Measurements from ENCODE around the gene TFIP11.

The TFIP11 gene

DNA sequence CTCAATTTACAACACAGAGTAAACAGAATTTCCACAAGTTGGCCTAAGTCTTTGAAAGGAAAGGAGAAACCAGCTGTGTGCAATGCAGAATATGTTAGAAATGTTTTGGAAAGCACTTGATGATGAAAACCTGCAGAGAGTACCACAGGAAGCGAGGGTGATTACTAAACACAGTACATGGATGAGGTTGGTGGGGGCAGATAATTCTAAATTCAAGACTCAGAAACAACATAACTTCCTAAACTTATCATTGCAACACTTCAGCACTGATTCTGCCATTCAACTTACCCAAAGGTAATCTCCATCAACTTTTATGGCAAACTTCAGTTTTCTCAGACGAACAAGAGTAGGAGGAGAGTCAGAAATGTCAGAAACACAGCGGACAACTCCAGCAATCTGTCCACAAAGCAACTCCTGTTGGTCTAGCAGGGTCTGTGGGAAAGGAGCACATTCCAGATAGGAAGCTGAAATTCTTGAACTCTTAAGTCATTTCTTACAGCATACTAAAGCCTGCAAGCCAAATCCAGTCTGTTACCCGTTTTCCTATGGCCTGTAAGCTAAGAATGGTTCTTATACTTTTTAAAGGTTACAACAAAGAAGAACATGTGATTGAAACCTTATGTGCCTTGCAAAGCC, 35.5 kb downstream of the TFIP11 start:
- DNase-seq = no peak

DNA sequence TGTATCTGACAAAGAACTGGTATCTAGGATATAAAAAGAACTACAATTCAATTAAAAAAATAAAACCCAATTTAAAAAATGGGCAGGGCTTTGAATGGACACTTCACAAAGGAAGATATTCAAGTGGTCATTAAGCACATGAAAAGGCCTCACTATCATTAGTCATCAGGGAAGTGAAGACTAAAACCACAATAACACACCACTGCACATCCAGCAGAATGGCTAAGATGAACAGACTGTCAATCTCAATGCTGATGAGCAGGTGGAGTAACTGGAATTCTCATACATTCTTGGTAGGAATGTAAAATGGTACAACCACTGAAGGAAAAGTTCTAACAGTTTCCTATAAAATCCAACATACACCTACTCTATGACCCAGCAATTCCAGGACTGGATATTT, 37.6 kb downstream of the TFIP11 start:
- peak; percentile 35 for DNase-seq

DNA sequence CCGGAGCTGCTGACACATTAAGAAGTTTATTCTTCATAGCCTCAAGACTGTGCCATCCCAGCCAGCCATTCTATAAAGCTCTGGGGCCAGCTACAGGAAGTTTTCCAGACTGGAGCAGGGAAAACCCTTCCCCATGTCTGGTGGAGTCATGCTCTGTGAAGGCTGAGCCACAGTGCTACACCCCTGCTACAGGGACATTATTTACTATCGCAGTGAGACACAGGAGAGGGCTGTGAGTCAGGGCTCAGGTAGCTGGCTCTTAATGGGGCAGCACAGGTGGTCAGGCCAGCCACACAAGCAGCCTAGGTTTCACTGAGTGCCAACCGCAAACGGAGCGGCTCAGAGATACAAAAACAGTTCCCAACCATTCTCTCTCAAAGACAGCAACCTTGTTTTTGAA, 40.8 kb downstream of the TFIP11 start:
- peak; percentile 22 for DNase-seq

DNA sequence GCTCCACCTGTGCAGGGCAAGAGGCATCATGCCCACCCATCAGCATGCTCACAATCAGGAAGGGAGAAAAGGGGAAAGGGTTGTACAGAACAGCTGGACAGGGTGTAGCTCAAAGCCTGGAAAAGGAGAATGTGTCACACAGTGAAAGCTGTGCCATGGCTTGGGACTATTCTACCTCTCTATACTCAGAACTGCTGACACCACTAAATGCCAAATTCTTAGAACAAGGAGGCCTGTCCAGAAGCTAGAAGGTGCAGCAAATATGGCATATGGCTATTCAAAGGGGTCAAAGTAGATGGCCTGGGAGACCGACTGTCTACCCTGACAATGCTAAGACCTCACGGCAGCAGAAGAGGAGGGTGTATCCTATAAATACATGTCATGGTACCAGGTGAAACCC, 41.5 kb downstream of the TFIP11 start:
- DNase-seq = no peak

DNA sequence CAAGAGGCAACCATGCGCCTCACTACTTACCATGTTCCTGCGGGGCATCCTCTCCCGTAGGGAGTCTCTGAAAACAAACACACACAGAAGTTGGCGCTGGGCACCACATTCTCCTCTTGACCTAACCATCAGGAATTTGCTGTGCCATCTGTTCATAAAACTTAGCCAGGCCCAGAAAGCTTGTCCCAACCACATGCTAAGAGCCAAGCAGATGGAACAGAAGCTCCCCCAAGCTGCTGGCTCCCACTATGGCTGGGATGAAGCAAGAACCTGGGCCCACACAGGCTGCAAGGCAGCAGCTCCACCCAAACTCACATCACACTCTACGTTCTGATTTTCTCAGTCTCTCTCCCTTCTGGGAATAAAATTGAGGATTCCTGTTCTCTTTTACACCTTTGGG, 46.1 kb downstream of the TFIP11 start:
- DNase-seq = peak; percentile 81

DNA sequence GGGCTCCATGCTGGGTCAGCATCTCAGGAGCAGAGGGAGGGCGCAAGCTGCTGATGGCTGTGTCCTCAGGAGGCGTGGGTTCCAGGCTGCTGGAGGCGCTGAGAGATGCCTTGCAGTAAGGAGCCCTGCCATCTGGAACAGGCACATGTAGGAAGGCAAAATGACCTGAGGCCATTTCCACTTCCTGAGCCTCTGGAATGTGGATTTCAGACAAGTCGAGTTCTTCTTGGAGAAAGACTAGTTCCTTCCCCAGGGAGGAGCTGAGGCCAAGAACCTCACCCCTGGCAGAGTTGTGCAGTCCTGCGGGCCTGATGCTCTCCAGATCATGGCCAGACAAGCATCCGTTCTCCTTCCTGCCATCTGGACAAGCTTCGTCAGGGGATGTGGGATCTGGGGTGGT, 48.0 kb downstream of the TFIP11 start:
- no peak for DNase-seq

DNA sequence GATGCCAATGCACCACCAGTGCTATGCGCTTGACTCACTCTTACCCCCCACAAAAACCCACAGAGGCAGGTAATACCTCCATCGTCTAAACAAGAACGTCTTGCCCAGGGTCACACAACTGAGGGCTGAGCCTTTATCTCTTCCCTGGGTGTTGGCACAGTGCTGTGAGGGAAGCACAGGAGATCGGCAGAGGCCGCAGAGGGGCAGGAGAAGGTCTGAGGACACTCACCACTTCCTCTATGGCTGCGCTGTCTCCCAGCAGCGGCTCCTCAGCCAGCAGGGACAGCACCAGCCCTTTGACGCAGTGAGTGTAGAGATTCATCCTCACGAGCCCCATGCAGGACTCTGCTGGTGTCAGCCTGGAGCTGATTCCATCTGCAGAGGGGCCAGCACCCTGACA, 48.6 kb downstream of the TFIP11 start:
- DNase-seq = no peak

DNA sequence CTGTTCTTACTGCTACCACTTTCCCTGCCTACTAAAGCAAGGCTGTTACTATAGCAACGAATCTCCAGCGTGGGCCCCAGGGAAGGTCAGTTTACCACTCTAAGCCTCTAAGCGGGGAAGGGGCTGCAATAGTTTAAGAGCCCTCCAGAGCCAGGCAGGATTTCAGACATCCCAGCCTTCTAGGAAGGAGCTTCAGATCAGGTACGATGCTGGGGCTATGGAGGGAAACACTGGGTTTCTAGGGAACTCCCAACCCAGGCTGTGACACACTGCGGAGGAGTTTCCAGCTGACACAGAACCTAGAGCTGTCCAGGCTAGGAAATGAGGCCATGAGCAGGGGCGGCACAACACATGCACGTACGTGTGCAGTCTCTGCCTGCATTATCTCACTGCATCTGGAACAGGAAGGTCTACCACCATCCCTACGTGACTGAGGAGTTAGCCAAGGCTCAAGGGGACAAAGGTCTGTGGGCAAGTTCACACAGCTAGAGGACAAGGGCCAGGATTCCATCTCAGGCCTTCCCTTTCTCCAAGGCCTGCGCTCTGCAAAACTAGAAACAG, 49.1 kb downstream of the TFIP11 start:
- DNase-seq = peak; percentile 54

DNA sequence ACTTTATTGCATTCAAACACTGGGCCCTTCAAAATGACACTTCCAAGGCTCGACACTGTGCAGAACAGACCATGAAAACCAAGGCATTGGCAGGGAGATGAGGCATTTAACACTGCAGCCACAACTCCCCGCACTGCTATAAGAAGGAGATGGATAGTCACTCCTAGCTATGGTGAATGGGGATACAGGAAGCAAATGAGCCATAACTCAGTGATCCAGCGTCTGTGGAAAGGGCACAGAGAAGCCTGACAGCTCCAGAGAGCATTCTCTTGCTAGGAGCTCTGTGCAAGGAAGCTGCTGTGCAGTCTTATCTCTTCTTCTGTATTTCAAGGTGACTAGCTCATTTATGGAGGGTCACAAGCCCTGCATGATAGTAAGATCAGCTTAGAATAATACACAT, 49.6 kb downstream of the TFIP11 start:
- peak; percentile 41 for DNase-seq

DNA sequence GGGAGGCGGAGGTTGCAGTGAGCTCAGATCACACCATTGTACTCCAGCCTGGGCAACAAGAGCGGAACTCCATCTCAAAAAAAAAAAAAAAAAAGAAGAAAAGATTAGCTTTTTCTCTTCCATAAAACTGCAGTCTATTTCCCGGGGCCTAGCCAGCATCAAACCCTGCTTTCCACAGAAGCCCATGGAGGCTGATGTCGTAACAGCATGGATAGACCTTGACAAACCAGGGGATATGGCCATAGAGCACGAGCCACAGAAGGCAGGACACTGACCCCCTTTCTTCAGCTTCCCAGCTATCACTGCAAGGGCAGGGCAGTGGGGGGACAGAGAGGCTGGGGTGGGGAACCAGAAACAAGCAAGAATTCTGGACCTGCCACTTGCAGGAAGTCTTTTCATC, 50.2 kb downstream of the TFIP11 start:
- DNase-seq = no peak

DNA sequence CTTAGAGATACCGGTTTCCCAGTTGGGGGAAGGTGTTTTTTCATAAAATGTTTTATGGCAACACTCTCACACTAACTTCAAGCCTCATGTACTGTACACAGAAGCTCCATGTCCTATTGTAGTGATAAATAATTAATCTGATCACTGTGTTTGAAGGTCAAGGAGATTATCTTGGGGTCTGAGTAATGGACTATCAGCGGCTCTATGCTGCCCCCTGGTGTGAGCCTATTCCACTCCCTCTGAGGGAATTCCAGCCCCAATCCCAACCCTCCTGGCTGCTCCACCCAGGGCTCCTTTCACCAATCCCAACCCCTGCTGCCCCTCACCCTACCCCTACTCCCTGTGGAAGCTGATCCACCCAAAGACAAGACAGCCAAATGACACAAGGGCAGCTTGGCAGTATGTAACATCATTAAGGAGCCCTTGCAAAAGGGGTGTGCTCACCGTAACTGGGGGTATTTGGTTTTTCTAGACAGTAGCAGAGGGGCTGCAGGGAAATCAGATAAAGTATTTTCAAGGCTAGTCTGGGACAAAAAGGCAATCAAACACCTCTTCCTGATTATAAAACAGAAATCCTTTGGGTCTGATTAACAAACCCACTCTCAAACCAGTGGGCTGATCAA, 51.0 kb downstream of the TFIP11 start:
- DNase-seq = peak; percentile 65

DNA sequence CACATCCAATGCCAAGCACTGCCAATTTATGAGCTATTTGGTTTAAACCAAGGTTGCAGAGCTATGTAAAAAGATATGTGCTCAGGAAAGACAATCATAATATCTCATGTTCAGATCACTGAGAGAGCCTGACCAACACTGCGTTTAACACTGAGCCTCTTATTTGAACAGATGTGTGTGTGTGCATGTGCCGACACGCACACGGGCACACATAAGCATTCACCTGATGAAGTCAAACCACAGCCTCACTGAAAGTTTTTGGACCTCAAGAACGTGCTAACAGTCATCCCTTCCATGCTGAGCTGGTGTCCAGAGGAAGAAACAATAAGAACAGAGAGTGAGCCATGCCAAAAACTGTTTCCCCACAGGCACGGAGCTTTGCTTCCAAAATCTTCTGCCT, 52.1 kb downstream of the TFIP11 start:
- DNase-seq = no peak

DNA sequence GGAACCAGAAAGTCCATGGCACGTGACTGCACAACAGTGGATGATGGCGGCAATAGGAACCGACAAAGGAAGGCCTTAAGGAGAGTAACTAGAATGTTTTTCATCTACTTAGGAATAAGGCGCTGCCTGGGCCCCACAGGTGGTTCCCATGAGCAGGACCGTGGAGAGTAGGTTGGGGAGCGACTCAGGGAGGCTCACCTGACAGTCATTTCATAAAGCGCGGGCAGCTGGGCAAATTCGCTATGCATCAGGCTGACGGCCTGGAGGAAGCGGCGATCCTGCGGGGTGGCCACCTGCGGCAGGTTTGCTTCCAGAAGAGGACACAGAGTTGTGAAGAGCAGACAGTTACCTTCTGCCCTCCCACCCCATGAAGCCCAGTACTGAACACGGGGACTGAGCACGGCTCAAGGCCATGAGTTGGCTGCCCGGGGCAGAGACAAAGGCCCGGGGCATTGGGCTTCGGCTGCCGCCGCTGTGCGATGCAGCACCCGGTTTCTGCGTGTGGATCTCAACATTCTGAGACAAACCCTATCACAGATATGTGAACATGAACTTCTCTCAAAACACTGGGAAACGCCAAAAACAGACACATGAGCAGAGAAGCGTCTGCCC, 54.5 kb downstream of the TFIP11 start:
- no peak for DNase-seq

DNA sequence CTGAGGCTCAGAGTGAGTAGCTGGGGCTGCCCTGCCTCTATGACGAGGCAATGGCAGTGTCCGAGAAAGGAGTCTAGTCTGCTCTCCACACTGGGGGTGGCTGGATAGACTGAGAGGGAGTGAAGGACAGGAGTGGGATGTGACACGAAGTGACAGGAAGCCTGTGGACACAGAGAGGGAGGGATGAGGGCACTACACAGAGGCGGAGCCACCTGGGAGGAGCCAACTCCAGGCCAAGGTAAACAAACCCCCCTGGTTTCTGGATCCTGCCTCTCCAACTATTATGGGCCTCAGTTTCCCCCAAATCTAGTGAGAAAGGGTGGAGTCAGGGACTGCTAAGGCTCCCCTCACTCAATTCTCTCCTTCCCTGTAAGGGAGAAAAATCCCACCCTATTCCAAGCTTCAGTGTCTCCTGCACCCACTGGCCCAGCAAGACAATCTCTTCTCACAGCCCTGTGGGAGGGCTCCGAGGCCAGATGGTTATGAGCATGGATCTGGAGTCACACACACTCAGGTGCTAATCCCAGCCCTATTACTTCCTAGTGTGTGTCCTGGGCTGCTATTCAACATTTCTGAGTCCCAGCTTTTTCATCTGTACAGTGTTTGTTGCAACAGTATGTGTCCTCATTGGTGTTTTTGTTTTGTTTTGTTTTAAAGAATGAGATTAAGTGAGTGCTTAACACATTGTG, 58.3 kb downstream of the TFIP11 start:
- peak; percentile 9 for DNase-seq

DNA sequence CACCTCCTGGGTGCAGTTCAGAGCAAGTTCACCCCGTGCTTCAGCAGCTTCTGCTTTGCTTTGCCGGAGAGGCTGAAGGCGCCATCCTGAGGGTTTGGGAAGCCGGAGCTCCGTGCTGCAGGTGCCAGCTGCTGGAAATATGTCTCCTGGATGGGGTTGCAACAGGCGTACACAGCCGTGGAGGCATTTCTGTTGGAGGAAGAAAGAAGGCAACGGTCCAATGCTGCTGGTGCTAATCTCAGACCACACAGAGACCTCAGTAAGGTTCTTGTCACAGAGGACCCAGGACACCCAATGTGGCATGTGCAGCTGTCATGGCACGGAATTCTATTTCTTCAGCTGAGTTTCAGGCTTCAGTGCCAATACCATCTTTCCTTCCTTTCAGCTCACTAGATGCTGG, 59.1 kb downstream of the TFIP11 start:
- no peak for DNase-seq

DNA sequence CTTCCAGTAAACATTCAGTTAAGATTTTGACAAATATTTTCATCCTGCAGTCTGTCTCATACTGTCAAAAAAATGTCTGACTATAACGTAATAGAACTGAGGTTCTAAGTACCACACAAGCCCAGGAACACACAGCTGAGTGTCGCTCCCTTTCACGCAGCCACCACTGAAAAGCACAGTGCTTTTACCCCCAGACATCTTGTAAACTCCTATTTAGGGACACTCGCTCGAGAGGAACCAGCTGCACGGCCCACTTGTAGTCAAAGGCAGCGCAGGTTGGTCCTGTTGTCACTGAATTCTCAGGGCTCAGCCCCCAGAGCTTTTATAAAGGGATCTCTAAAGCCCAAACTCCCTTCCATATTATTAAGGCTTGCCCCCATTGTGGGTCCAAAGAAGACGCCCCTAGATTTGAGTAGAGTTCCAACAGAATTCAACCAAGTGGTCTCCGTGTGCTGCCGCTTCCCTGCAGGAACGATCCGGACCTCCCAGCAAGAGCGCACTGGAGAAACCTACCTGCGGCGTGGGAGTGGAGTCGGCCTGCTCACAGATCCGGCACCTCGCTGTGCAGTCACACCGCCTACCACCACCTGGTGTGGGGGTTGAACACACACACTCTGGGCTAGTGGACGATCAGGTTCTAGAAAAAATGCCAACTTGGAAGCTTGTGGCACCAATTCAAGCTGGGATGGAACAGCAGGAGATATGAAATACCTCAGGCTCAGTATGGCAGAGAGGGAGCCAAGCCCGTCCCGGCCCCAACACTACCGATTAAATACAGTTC, 59.8 kb downstream of the TFIP11 start:
- no peak for DNase-seq

DNA sequence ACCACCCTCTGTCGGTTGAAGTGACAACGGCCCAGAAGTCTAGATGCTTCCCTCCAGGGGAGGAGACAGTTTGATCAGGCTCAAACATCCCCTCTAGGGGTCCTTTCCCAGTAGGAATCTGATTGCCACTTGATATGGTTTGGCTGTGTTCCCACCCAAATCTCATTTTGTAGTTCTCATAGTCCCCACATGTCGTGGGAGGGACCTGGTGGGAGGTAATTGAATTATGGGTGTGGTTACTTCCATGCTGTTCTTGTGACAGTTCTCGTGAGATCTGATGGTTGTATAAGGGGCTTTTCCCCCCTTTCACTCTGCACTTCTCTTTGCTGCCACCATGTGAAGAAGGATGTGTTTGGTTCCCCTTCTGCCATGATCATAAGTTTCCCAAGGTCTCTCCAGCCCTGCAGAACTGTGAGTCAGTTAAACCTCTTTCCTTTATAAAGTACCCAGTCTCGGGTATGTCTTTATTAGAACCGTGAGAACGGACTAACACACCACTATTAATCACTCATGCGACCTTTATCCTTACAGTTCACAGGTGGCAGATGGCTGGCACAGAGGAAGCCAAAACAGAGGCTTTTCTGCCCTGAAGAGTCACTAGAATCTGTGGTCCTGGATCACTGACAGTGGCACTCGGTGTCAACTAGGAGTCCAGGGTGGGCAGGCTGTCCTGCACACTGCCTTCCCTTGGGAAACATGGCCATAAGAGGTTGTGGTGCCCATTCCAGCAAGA, 61.7 kb downstream of the TFIP11 start:
- no peak for DNase-seq

DNA sequence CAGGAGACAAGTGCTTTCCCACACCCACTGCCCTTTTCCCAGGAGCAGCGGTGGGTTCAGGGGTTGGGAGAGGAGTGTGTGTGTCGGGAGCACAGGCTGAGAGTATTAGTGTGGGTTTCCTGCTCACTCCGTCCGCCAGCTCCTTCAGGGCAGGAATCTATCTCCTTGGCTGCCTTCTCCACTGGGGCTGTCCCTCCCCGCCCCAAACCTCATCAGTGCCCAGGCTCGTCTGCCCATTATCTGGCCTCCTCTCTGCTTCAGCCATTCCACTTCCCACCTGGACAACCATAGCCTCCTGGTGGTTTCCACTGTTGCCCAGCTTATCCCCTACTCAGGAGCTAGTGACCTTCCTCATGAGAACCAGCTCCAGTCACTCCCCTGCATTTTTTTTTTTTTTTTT, 63.3 kb downstream of the TFIP11 start:
- no peak for DNase-seq

DNA sequence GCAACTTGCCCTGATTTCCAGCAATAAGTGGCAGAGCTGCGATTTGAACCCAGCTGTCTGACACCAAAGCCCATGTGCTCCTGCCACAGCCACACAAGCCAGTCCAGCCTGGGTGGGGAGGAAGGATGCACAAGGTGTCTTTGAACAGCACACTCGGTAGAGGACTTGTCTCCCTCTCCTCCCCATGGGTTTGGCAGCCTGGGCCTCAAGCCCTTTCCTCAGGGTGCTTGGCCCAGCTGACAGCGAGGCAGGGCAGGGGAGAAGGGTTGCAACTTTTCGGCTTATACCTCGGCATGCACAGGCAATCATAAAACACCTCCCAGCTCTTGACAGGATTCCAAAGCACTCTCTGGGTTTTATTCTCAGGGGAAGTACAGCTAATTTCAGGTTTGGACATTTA, 63.9 kb downstream of the TFIP11 start:
- no peak for DNase-seq

DNA sequence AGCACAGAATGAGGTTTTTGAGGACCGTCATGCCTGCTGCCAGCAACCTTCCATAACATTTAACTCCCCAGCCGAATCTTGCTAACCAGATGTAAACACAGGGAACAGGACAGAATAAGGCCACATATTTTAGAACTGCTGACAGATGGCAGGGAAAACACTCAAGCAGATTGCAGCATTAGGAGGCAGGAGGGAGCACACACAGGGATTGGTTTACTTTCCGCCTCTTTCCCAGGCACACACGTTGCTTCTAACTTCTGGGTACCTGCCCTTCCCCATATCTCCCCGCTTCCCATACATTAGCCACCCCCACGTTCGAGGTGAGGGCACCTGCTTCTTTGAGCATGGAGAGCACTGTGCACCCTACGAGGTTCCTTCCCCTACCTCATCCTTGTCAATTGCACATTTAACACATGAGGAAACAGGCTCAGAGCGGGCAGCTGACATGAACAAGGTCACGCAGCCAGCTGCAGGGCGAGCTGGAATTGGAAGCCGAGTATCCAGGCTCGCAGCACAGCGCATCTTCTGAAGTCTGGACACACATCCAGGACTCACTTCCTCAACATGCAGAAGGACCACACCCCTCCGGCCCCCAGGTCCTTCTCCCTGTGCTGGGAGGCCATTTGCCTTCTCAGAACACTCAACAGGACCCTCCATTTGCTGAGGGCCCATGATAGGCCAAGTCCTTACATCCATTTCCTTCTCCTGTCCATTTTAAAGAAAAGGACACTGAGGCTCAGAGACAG, 64.5 kb downstream of the TFIP11 start:
- DNase-seq = peak; percentile 25

DNA sequence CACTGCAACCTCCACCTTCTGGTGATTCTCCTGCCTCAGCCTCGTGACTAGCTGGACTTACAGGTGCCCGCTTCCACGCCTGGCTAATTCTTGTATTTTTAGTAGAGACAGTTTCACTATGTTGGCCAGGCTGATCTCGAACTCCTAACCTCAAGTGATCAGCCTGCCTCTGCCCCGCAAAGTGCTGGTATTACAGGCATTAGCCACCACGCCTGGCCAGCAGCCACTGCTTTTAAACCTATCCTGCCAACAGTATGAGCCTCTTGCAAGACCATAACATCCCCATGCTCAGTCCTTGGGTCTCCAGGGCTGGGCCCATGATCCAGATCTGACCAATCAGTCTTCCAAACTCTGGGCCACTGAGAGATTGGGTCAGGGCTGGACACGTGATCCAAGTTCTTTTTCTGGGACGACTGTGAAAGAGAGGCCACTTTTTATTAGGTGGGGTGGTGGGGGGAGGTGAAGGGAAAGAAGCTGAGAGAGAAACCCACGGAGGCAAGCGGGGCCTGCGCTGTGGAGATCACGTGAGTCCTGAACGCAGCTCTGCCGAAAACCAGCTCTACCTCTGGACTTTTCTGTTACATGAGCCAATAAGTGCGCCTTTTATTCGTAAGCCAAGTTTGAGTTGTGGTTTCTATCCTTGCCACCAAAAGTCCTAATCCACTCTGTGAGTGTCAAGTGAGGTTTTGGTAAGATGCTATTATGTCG, 65.3 kb downstream of the TFIP11 start:
- no peak for DNase-seq
